Smooth muscle cell (in vitro differentiated cells): ENCODE results near the gene KRT26. TPM values are rescaled to one million over a fixed set of nuclear protein-coding genes. Genes with fewer than 3 reads are reported as not detected.

Experiments used
- DNase-seq: peaks from one replicate; lab custom pipeline; 2025; ENCODE audit not compliant: unreplicated experiment; lab: John Stamatoyannopoulos, UW
- H2AFZ ChIP-seq: fragments of 200-600 bp; sonication (generic); 2 replicates; pipeline ENCODE4 v1.6.0; 2016; ENCODE audit warnings: antibody characterized with exemption, low read depth, mild to moderate bottlenecking
- H3F3A ChIP-seq: fragments of 200-600 bp; sonication (generic); 2 replicates; pipeline ENCODE4 v1.6.0; 2017; ENCODE audit warnings: antibody characterized with exemption, low read depth
- H3K27ac ChIP-seq: fragments of 200-600 bp; sonication (generic); 2 replicates; pipeline ENCODE4 v1.5.1; 2016; ENCODE audit warnings: low read depth, mild to moderate bottlenecking
- H3K27me3 ChIP-seq: fragments of 200-600 bp; sonication (generic); 2 replicates; pipeline ENCODE4 v1.6.1; 2016; ENCODE audit warnings: low read depth, mild to moderate bottlenecking
- H3K36me3 ChIP-seq: fragments of 200-600 bp; sonication (generic); 2 replicates; pipeline ENCODE4 v1.5.1; 2016; ENCODE audit warnings: low read depth
- H3K4me1 ChIP-seq: fragments of 200-600 bp; sonication (generic); 2 replicates; pipeline ENCODE4 v1.5.1; 2016; ENCODE audit warnings: low read depth
- H3K4me2 ChIP-seq: fragments of 200-600 bp; sonication (generic); 2 replicates; pipeline ENCODE4 v1.6.0; 2016; ENCODE audit warnings: mild to moderate bottlenecking
- H3K4me3 ChIP-seq: fragments of 200-600 bp; sonication (generic); 2 replicates; pipeline ENCODE4 v1.5.1; 2016; ENCODE audit warnings: mild to moderate bottlenecking
- H3K79me2 ChIP-seq: fragments of 200-600 bp; sonication (generic); 2 replicates; pipeline ENCODE4 v1.6.0; 2016; ENCODE audit warnings: low read depth, mild to moderate bottlenecking
- H3K9ac ChIP-seq: fragments of 200-600 bp; sonication (generic); 2 replicates; pipeline ENCODE4 v1.6.0; 2016; ENCODE audit warnings: low read depth
- H3K9me3 ChIP-seq: fragments of 200-600 bp; sonication (generic); replicated peaks from 2 replicates; pipeline ENCODE4 v1.5.1; 2016; ENCODE audit warnings: low read depth
- H4K20me1 ChIP-seq: fragments of 200-600 bp; sonication (generic); 2 replicates; pipeline ENCODE4 v1.6.0; 2016; ENCODE audit warnings: low read depth
- WGBS: methylation state at CpG from one replicate; pipeline ENCODE4 v1.1.7; 2016; ENCODE audit warnings: low lambda C conversion rate; 5-methylcytosine and 5-hydroxymethylcytosine counted together
- polyA plus RNA-seq: library from polyadenylated mRNA; unstranded; fragments of >200 nt; fragmentation: Nextera tagmentation; extraction: Ambion mirVana; gene quantifications from 2 replicates; pipeline ENCODE4 v1.2.1, GENCODE V29; 2016
- total RNA-seq: library from RNA; depleted of rRNA; stranded (reverse); fragments of >200 nt; gene quantifications from 2 replicates; pipeline ENCODE4 v1.2.3, GENCODE V29; 2014
- TF ChIP-seq, protein P1 (sequence below): fragments of 200-600 bp; sonication (generic); IDR thresholded peaks from 2 replicates; pipeline ENCODE4 v1.5.1; 2017; ENCODE audit warnings: borderline replicate concordance, mild to moderate bottlenecking, antibody characterized with exemption; ENCODE audit not compliant: insufficient read depth, poor library complexity, severe bottlenecking

The KRT26 gene
- total and polyA plus RNA-seq, 2 experiments from 2014 or later, result not detected

DNA sequence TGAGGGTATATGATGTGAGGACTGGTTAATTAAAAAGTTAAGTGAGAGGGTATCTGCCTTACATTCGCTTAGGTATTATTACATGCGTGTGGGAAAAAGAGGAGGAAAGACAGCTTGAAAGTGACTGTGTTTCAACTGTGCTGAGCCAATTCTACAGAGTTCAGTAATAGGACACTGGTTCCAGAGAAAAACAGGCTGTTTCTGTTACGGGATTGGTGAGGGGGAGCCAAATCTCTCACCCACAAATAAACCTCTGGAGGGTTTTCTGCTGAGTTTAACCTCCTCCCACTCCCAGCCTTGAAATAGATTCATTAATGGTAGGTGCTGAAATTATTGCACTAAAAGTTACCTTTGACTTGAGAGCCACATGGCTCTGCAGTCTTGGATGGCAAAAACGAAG, 3.9 kb upstream of the KRT26 start:
- Histone ChIP-seq H3K9ac (no peak overlapping the region), H3K36me3 (no peaks in the 10 kb centered on the region), H3F3A (no peaks in the 10 kb centered on the region), H3K4me2 (no peak overlapping the region), H3K27me3 (peaks cover 34% of the 10 kb centered on the region), H3K79me2 (no peaks in the 10 kb centered on the region), H3K4me3 (no peak overlapping the region), H3K9me3 (no peaks in the 10 kb centered on the region), H2AFZ (no peak overlapping the region), H4K20me1 (no peaks in the 10 kb centered on the region), H3K4me1 (no peaks in the 10 kb centered on the region), H3K27ac (no peak overlapping the region)
- TF ChIP-seq, protein P1, sequence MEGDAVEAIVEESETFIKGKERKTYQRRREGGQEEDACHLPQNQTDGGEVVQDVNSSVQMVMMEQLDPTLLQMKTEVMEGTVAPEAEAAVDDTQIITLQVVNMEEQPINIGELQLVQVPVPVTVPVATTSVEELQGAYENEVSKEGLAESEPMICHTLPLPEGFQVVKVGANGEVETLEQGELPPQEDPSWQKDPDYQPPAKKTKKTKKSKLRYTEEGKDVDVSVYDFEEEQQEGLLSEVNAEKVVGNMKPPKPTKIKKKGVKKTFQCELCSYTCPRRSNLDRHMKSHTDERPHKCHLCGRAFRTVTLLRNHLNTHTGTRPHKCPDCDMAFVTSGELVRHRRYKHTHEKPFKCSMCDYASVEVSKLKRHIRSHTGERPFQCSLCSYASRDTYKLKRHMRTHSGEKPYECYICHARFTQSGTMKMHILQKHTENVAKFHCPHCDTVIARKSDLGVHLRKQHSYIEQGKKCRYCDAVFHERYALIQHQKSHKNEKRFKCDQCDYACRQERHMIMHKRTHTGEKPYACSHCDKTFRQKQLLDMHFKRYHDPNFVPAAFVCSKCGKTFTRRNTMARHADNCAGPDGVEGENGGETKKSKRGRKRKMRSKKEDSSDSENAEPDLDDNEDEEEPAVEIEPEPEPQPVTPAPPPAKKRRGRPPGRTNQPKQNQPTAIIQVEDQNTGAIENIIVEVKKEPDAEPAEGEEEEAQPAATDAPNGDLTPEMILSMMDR, result no peak
- DNase-seq, result no peak
- WGBS, result 83% methylated on average over 4 of the region's 4 CpGs

DNA sequence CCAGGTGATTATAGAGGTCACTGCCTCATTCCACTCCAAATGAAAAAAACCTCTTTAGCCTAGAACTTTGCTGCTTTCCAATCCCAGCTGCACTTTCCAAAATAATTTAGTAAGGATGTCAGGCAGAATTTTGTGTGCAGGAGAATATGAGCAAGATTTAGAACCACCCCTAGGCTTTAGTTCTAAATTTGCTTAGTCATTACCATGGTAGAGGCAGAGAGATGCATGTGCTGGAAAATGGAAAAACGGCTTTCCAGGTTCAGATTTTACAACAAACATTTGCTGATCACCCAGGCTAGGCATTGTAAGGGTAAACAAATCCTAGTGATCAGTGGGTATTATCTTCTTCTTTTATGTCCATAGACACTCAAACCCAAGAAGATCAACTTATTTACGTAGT, 6.3 kb downstream of the KRT26 start:
- H3K4me3 ChIP-seq, result no peak overlapping the region
- peaks cover 14% of the 10 kb centered on the region for H3K27me3 ChIP-seq
- H3K4me1 ChIP-seq, result no peaks in the 10 kb centered on the region
- H3K9ac ChIP-seq, result no peak overlapping the region
- H3K27ac ChIP-seq, result no peak overlapping the region
- no peaks in the 10 kb centered on the region for H3K36me3 ChIP-seq
- no peak overlapping the region for H3K4me2 ChIP-seq
- 84% methylated on average over 2 of the region's 2 CpGs for WGBS
- H3F3A ChIP-seq, result no peaks in the 10 kb centered on the region
- no peak overlapping the region for H2AFZ ChIP-seq
- H4K20me1 ChIP-seq, result no peaks in the 10 kb centered on the region
- DNase-seq, result no peak
- H3K9me3 ChIP-seq, result no peaks in the 10 kb centered on the region
- TF ChIP-seq, protein P1, result no peak
- H3K79me2 ChIP-seq, result no peaks in the 10 kb centered on the region

DNA sequence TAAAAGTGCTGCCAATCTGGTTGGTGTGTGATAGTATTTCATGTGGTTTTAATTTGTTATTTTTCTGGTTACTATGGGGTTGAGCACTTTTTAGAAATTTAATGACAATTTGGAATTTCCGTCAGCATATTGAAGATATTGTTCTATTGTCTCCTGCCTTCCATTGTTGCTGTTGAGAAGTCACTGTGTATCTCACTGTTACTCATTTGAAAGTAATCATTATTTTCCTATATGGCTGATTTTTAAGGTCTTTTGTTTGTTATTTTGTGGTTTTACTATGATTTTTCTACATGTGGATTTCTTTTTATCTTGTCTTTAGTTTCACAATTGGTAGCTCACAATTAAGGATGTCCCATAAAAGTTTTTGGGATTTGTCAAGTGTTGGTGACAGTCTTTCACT, 8.2 kb downstream of the KRT26 start:
- Histone ChIP-seq H4K20me1 (no peaks in the 10 kb centered on the region), H3F3A (no peaks in the 10 kb centered on the region), H3K4me1 (no peaks in the 10 kb centered on the region), H3K4me3 (no peak overlapping the region), H2AFZ (no peak overlapping the region), H3K9me3 (peaks cover 12% of the 10 kb centered on the region), H3K36me3 (no peaks in the 10 kb centered on the region), H3K4me2 (no peak overlapping the region), H3K27me3 (no peaks in the 10 kb centered on the region), H3K27ac (no peak overlapping the region), H3K9ac (no peak overlapping the region), H3K79me2 (no peaks in the 10 kb centered on the region)
- DNase-seq, result no peak
- WGBS, result 92% methylated on average over 1 of the region's 1 CpG
- TF ChIP-seq, protein P1, result no peak
